Activated CD4-positive, alpha-beta T cell treated with anti-CD3 and anti-CD28 coated beads, Interleukin-2, amount 50 U/mL, for 16 hours (primary cell): ENCODE data around the gene SPR.
A peak's percentile ranks its signal among the peaks of the same experiment; 100 is the strongest.
"Not testable (repeated sequence)": the region's sequence is repeated elsewhere in the genome, so short reads cannot be mapped to it uniquely, and the experiment has no call there.

Experiments used
- DNase-seq: peaks from one replicate; pipeline ENCODE4 v3.0.0-alpha.2; 2020

Gene SPR

GRCh38 chr2:72889991-72890390 is 2.8 kb downstream of the SPR start:
- no peak for DNase-seq

- DNase-seq, result no peak
Observed at GRCh38 chr2:72891091-72891818, 4.0 kb downstream of the SPR start.

- DNase-seq, result peak; percentile 70
Observed at GRCh38 chr2:72892506-72893173, 5.4 kb downstream of the SPR start.

DNA sequence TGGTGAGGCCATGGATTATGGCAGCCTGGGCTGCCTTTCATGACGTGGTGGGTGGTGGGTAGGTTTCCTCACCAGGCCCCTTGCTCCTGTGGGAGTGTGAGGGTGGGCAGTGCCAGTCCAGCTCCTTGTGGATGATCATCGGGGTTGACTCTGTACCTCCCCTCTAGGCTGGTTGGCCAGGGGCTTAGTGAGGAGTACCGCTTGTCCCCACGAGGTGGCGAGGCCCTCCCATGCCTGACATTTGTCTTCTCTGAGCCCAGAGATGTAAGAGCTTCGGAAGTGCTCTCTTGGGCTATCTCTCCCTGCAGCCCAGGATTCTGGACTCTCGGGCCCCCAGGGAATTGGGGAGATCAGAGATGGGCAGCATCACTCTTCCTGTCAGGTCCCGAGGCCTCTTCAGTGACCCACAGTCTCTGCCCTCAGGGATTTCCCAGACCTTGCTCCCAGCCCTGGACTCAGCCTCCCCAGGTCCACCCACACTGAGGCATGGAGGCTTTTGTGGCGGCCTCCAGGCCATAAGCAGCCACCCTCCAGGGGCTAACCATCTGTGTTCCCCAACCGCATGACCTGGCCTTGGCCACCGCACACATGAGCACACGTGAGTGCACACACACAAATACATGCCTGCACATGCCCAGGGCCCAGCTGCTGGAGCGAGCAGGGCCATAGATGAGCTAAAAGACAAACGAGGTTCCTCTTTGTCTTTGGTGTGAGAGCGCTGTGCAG is 6.5 kb downstream of the SPR start:
- peak; percentile 36 for DNase-seq

- no peak for DNase-seq
Observed at GRCh38 chr2:72894514-72894913, 7.3 kb downstream of the SPR start.

DNA sequence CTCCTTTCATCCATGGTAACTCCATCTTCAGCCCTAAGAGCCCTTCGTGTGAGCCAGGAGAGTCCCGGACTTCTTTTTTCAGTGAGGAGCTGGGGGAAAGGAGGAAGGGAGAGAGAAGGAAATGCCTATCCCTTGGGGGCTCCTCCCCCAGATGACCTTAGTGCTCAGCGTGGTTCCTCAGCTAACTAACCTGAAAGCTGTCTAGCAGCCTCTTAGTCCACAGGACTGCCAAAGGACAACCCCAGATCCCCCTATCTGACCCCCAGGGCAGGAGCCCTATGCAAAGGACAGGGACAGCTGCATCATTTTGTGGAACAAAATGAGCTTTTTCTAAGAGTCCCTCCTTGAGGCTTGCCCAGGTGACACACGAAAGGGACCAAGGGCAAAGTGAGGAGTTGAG is 7.9 kb downstream of the SPR start:
- DNase-seq, result no peak

DNA sequence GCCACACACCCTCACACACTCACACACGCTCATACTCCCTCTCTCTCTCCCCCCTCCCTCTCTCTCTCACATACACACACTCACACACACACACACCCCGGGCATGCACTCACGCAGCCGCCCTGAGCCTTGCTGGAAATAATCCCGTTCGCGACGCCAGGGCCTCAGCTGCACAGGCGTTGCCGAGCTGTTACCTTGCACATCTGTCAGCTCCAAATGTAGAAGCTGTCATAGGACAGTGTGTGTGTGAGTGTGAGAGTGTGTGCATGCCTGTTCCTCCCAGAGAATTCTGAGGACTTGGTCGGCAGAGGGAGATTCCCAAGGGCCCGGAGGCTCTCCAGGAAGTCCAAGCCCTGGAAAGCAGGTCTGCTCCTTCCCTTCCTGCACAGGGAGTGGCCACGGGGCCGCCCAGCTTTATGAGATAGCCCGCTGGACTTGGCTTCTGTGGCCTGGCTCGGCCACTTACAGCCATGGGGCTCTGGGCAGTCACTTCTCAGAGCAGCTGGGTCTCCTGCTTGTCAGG is 8.6 kb downstream of the SPR start:
- DNase-seq, result no peak

- DNase-seq, result no peak
Observed at GRCh38 chr2:72896446-72896845, 9.2 kb downstream of the SPR start.

- DNase-seq, result no peak
Observed at GRCh38 chr2:72897785-72898584, 10.8 kb downstream of the SPR start.

GRCh38 chr2:72898585-72898906 is 11.3 kb downstream of the SPR start:
- DNase-seq, result no peak

DNA sequence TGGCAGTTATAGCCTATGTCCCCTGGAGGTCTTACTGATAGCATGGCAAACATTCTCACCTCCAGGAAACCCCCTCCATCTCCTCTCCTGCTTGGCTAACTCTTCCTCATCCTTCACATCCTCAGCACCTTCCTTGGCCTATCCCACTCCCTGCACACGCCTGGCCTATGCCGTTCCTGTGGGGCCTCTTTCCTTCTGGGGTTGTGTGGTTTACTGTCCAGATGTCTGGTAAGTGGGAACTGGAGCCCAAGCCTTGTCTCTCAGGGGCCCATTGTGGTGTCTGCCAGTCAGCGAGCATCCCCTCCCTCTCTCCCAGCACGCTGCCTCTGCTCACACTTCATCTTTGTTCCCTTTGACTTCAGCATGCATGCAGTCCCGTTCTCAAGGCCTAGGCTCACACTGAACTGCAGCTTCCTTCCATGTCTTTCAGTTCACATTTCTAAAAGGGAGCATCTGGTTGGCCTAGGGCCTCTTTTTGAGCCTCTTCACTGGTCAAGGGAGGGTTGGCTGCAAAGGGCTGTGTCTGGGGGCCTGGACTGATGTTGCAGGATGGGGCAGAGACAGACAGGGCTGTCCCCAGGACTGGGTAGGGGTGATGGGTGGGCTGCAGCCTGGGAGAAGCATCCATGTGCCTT is 13.1 kb downstream of the SPR start:
- no peak for DNase-seq

GRCh38 chr2:72901426-72901825 is 14.2 kb downstream of the SPR start:
- DNase-seq, result no peak

- not testable (repeated sequence) for DNase-seq
Observed at GRCh38 chr2:72907369-72907768, 20.2 kb downstream of the SPR start.

GRCh38 chr2:72908741-72909140 is 21.5 kb downstream of the SPR start:
- no peak for DNase-seq

DNA sequence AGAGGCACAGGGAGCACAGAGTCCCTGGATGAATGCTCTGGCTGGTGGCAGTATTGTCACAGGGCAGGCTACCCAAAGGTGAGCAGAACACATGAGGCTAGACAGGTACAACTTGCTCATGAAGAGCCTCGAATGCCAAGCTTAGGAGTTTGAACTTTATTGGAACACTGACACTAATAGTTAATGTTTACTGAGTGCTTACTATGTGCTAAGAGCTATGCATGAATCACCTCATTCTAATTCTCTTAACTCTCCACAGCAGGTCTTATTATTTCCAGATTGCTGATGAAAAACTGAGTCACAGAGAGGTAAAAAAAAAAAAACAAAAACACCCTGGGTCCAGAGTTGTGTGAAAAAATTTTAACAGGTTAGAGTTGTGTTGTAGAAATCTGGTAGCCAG is 24.0 kb downstream of the SPR start:
- no peak for DNase-seq

DNA sequence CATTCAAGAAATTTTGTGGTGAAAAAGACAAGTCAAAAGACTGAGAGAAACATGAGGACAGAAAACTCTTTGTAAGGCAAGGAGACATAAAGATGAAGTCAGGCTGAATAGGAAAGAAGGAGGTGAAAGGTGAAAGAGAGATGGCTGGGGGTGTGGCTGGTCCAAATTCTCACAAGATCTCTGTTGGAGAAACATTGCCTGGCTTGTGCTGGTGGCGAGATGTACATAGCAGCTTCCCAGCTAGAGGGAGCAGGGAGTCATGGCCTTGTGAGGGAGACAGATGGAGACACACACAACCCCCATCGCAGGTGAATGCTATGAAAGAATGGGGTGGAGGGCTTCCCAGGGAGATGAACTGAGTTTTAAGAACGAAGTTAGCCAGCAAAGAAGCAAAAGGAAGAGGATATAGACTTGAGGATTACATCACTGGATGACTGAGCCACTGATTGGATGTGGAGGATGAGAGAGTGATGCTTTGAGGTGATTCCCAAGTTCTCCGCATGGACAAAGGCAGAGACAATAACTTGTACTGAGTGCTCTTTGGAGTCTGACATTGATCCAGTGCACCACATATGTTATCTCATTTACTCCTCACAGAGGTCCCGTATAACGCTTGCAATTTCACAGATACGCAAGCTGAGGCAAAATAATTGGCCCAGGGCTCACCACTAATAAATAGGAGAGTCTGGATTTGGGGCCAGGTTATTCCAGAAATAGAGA is 26.4 kb downstream of the SPR start:
- no peak for DNase-seq

DNA sequence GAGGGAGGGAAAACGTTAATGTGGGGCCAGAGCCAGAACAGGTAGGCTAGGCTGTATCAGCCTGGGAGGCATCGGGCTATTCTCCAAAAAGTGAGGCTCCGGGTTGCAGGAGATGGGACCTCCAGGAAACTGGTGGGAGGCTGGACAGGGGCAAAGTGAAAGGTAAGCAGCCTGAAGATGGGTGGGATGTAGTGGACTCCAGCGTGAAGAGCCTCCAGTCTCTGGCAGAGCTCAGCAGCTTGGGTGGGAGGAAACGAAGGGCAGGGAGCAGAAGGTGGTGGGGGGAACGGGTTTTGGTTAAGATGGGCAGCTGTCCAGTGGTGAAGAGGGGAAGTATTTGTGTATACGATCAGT is 27.0 kb downstream of the SPR start:
- DNase-seq, result no peak

DNA sequence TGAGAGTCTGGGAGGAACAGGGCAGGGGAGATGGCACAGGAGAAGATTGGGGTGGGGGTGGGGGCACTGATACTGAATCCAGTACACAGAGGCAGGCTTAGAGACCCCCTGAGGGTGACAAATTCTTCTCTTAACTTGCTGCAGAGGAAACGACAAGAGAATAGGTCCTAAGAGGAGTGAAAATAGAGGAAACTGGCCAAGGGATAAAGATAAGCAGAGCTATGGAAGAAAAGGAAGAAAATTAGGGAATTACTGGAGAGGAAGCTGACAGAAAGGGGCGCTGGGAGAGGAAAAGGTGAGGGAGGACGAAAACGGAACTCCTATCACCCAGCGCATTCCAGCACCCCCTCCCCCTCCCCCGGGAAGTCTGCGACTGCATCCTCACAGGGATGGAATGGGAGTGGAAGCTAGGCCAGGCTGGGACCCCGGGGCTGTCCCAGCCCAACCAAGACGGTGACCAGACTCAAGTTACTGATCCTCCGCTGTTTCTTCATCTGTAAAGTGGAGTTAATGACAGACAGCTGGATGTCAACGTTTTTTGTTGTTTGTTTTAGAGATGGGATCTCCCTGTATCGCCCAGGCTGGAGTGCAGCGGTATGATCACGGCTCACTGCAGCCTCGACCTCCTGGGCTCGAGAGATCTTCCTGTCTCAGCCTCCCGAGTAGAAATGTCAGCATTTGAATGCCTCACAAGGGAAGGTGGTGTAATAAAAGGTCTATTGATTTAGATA is 27.5 kb downstream of the SPR start:
- DNase-seq, result no peak

GRCh38 chr2:72915320-72915906 is 28.2 kb downstream of the SPR start:
- no peak for DNase-seq

DNA sequence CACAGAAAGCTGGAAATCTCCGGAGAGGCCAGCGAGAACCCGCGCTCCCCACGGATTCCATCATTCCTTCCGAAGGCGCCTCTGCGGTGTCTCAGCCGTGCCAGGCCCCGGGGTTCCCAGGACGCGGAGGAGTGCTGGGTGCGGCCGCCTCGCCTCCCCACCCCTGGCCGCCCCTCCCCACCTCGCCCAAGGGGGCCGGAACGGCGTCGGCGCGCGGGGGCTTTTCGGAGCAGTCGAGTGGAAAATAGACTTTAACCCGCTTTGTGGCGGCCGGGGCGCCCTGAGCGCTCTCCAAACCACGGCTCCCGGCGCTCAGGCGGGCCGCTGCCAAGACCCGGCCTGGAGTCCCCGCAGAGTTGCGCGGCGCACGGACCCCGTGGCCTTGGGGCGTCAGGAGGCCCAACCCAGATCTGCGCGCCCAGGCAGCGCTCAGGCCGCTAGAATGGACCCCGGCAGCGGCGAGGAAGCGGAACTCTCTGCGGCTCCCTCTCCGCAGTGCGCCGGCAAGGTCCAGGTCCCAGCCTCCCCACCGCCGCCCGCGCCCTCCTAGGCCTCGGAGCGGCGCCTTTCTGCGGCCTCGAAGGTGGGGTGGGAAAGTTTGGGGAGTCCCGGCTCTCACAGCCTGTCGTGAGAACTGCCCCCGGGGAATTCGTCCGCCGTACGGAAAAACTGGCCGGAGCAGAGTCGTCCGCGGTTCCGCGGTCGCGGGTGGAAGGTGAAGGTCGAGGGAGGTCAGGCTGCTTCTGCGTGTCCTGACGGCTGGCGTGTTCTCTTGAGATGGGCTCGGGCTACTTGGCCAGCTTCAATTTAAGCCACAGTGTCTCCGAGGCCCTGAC is 28.9 kb downstream of the SPR start:
- DNase-seq, result peak; percentile 28
